Measurements from ENCODE around the gene SHC3.

Gene SHC3

DNA sequence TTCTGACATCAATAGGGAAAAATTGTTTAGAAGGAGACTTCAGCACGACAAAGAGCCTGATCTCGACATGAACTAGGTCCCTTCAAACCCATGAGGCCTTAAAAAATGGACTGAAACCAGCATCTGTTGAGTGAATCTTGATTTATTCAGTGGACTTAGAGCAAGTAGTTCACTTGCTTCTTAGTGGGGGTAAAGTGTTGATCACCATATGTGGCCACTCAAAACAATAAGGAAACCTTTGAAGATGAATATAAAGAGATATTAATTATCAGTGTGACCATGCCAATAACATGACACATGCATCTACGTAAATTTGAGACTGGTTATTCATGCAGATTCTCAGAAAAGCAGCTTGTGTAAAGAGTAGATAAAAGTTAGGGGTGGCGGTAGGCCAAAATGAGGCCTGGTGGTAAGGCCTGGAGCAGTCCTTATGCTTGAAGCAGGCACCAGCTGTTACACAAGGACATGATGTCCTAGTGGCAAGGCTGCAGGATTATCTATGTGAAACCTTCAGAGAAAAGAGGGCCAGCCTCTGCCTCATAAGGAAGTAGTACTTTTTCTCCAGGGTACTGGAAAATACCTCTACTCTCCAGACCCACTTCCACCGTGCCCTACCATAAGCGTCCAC is 126.0 kb downstream of the SHC3 start:
- no peak for DNase-seq (ENCODE audit: low spot score)

DNA sequence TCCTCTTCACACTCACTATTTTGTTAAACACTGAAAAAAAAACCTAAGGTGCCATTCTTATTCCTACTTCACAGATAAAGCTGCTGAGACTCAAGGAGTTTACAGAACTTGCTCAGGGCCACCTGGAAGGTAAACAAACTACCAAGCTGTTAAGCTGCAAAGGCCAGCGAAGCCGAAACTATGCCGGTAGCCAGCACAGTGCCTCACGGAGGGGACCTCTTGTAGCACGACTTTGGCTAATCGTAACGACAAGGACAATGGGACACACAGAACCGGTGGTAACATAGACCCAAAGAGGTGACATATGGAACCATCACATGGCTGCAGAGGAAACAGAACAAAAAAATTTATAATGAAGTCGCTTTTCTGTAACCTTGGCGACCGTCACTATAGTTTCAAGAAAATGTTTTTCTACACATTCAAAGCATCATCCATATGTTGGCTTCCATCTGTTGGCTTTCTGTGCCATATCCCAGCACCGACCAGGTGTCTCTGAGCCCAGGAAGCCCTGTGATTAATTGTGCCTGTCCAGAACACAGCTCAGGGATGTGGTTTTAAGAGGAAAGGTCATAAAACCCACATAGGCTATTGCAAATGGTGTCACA is 127.1 kb downstream of the SHC3 start:
- no peak for DNase-seq (ENCODE audit: low spot score)

DNA sequence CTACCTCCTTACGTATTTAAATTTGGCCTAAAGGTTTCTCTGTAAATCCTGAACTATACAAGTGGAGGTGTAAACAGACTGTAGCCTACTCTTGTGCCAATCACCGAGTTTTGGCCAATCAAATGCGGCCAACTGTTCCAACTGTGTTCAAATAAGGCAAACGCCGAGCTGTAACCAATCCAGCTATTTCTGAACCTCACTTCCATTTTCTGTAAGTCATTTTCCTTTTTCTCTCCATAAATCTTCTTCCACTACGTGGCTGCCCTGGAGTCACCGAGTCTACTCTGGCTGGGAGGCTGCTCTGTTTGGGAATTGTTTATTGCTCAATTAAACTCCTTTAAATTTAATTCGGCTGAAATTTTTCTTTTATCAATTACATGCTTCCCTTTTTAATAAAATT is 129.0 kb downstream of the SHC3 start:
- DNase-seq (ENCODE audit: low spot score), result no peak

DNA sequence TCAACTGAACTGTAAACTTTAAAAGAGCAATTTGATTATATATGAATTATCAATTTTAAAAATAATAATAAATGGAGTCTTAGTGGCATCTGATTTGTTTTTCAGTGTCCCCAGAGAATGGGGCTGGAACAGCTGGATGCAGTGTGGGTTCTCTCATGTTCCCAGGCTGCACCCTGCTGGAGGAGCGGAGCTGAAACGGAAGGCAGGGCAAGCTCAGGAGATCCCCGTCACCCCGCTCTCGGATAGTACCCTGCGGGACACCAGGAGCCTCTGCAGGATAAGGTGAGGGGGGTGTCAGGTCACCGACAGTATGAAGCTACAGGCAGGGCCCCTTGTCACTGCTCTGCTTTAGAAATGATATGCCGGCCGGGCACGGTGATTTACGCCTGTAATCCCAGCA is 130.0 kb downstream of the SHC3 start:
- DNase-seq (ENCODE audit: low spot score), result no peak

DNA sequence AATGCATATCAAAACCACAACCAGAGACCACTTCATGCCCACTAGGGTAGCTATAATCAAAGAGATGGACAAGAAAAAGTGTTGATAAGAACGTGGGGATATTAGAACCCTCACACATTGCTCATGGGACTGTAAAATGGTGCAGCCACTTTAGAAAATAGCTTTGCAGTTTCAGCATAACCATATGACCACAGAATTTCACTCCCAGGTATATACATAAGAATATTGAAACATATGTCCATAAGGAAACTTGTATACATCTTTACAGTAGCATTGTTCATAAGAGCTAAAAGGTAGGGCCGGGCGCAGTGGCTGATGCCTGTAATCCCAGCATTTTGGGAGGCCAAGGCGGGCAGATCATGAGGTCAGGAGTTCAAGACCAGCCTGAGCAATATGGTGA is 131.0 kb downstream of the SHC3 start:
- no peak for DNase-seq (ENCODE audit: low spot score)

DNA sequence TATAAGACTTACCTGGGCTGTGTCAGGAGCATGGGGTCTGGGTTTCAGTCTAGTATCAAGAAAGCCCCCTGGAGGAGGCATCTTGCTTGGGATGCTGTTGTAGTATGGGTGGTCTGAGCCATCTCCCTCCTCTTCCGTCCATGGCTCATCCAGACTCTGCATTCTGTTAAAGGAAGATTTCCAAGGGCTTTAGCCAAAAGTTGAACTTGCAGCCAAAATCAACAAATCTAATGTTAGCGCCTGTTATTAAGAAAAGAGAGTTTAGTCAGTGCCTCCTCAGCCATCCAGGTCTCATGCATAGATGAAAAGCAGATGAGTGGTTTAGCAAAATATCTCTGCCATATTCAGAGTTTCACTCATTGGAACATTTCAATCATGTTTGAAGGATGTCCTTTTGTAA is 131.8 kb downstream of the SHC3 start:
- no peak for DNase-seq (ENCODE audit: low spot score)

DNA sequence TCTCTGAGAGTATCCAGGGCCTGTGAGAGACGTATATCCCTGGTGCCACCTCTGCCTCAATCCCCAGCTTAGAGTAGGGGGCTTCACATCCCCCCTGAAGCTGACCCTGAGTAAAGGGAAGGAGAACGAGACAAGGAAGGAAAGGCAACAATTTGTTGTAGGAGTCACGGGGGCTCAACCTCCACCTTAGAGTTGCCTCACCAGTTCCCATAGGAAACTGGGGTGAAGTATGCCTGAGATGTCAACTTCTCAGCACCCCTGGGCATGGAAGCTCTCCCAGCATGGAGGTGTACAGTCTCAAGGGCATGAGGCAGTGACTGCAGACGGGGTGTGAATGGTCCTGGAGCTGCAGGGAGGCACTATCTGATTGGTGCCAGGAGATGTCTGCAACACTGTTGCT is 133.7 kb downstream of the SHC3 start:
- no peak for DNase-seq (ENCODE audit: low spot score)

DNA sequence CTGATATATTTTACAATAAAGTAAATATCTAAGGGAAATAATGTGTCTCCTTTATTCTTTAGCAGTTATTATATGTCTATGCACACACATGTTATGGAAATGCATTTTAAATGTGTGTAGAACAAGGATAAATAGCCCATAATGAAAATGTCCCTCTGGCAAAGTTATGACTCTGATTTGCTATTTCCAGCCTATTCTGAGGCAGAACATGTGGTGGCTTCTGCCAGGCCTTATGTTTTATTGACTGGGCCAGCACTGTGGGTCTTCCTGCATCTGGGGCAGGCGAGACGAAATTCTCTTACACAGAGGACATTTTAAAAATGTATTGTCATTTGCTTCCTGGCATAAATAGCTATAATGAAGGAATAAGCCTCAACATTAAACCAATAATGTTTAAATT is 134.5 kb downstream of the SHC3 start:
- no peak for DNase-seq (ENCODE audit: low spot score)

DNA sequence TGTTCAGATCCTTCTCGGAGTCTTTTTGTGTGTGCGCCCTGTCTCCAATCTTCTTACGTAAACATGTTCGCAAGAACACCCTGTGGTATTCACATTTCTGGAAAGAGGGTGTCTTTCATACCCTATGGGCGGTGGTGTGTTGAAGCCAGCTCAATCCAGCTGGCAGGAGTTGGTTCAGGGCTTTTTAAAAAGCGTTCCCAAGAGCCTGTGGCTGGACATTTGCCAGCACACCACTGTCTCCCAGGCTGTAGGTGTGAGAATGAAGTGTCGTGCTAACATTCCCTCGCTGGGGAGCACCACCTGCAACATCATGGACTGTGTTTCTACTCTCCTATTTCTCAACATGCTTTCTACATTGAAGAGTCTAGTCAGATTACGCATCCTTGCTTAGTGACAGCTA is 135.6 kb downstream of the SHC3 start:
- no peak for DNase-seq (ENCODE audit: low spot score)

DNA sequence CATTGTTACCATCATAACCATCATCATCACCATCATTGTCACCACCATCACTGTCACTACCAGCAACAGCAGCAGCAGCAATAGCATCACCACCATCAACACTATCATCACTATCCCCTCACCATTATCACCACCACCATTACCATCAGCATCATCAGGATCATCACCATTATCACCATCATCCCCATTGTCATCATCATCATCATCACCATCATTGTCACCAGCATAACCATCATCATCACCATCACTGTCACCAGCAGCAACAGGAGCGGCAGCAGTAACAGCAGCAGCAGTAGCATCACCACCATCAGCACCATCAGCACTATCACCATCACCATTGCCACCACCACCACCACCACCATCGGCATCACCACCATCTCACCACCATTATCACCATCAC is 139.0 kb downstream of the SHC3 start:
- no peak for DNase-seq (ENCODE audit: low spot score)

DNA sequence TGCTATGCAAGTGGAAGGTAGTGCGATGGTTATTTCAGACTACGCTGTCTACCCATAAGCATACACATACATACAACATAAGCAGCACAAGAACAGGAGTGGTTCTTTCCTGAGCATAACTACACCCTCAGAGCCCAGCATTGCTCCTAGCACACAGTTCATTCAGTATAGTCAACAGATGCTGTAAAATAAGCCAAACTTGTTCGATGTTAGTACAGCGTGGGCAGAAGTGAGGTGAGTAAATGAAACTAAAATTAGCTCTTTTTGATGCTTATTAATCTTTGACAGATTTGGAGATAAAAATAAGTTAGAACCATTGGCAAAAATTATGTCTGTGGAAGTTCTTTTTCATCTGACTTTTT is 139.5 kb downstream of the SHC3 start:
- no peak for DNase-seq (ENCODE audit: low spot score)

DNA sequence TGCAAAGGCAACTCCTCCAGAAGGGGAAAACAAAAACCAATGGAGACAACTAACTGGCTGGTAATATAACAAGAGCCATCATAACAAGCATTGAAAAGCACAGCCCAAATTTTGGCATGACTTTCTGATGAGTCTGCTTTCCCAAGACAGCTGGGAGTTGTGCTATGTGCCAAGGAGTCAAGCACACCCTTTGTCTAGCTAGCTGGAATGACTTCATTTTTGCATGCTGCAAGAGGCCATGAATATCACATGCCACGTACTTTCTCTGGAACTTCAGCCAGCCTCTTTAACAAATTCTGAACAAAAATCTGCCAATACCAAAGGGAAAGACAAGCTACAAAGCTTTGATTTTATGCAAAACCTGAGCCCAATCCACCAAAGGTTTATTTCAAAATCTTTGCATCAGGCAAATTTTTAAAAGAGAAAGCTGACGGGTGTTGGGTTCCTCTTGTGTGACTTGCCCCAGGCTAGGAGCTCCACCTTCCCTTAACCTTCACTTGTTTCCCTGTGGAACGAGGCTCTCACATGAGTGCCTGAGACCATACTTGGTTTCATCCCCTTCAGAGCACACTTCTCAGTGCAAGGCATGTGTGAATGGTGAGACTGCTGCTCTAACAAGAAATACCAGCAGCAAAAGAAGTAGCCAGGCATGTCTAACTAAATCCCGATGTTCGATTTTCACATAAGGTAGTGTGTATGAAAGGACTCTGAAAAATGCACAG is 140.1 kb downstream of the SHC3 start:
- DNase-seq (ENCODE audit: low spot score), result peak; percentile 16

DNA sequence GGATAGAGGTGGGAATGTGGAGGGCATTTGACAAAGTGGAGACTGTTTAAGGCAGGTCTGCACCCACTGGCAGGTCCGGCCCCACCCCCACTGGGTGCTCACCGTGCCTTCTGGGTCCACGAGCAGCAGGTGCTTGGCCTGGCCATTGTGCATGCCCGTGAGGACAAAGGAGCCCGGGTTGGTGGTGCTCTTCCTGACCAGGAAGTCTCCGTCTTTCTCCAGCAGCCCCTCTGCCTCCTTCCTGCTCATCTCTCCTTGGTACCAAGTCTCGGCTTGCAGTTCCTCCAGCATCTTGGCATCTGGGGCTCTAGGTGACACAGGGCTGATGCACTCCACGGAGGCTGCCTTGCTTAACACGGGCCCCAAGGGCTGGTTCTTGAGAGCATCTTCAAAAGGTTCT is 140.7 kb downstream of the SHC3 start:
- no peak for DNase-seq (ENCODE audit: low spot score)

DNA sequence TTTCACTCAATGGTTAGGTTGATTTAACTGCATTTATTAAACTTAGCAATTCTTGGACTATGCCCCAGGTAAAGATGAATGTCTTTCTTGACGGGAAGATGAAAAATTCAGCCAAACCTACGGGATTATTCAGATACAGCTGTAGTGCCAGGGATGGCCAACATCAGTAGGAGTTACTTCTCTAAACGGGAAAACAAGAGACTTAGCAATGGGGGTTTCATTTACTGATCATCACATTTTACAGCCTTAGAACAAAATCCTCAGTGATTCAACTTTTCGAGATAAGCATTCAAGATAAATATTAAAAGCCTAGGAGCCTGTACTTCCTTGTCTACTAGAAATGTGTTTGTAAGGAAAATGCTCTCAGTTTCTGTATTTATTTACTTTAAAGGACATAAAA is 141.3 kb downstream of the SHC3 start:
- DNase-seq (ENCODE audit: low spot score), result no peak

DNA sequence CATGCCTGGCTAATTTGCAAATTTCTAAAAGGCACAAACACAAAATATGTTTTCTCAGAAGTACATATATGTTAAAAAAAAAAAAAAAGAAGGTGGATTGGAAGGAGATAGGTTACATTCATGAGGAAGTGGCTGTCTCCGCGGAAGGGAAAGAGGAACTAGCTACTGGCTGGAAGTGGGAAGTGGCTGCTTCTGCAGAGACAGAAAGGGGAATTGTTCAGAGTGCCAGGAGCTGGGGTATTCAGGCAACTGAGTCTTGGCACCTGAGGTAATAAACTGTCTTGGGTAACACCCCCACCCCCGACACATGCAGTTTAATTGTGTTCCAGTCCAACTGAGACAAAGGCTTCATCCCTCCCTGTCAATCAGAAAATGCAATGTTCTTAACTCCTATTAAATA is 141.7 kb downstream of the SHC3 start:
- DNase-seq (ENCODE audit: low spot score), result no peak

DNA sequence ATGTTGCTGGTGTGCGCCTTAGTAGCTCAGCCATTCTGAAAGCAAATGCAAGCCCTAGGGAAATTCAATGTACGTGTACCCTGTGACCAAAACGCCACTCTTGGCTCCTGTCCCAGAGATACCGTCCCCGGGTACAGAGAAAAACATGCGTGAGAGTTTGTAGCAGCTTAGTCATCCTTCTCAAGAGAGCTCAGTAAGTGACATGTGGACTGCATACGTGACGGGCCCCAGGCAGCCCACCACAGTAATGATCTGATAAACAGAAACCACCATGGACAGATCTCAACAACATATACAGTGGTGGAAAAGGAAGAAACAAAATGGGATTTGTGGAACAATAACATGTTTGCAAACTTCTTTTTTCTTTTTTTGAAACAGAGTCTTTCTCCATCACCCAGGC is 142.2 kb downstream of the SHC3 start:
- DNase-seq (ENCODE audit: low spot score), result no peak

DNA sequence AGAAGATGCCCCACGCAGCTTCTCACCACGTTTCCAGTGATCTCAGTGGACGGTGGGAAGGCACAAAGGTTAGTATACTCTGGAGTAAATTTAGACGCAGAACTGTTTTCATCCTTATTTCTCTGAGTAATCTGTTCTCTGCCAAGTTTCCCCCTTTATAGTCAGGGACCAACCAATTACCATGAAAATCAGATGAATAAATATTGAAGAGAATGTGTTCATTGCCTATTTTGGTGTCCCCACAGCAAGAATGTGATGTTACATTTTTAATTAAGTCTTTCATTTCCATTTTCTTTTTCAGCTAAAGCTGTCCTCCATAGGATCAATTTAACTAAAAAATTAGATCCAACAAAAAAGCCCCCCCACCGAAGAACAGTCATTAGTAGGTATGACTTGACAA is 146.0 kb downstream of the SHC3 start:
- DNase-seq (ENCODE audit: low spot score), result no peak

DNA sequence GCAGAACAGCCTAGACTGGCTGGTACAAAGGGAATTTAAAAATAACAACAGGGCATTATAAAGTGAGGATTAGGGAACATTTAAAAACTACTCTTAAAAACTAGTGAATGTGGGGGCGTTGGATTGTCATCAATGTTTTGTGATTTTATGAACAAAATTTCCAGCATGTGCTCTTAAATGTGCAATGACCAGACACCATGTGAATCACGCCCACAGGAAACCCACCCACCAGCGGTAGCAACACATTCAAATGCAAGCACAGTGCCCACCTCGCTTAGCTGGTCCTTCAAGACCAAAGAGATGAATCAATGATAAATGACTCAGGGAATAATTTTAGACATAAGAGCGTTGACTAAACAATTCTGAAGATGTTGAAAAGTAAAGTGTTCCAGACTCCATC is 146.4 kb downstream of the SHC3 start:
- no peak for DNase-seq (ENCODE audit: low spot score)

DNA sequence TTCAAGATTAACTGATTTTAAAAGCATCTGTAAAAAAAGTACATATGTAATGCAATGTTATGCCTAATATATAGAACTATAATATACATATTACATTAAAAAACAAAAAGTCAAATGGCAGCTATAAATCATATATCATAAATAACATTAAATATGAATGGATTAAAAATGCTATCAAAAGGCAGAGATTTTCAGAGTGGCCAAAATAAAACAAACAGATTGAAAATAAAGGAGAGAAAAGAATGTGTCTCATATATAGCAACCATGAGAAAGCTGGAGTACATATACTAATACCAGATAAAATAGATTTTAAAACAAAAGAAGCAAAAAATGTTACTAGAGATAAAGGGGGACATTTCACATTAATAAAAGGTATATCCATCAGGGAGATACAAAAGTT is 148.8 kb downstream of the SHC3 start:
- DNase-seq (ENCODE audit: low spot score), result no peak

DNA sequence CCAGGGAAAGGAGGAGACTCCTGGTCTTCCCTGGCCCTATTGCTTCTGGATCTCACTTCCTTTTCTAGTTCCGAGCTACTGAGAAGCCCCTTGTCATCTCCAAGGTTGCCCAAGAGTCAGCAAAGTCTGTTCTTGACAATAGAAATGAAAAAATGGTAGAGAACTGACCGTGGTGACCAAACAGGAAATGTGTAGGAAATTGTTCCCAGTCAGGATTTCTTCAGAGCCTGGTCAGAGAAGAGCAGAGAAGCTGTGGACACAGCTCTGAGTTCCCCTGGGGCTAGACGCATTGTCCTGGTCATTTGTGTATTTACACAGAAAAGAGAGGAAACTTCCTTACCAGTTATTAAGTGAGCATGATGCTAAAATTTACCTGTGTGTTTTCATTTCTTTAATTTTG is 151.7 kb downstream of the SHC3 start:
- no peak for DNase-seq (ENCODE audit: low spot score)

DNA sequence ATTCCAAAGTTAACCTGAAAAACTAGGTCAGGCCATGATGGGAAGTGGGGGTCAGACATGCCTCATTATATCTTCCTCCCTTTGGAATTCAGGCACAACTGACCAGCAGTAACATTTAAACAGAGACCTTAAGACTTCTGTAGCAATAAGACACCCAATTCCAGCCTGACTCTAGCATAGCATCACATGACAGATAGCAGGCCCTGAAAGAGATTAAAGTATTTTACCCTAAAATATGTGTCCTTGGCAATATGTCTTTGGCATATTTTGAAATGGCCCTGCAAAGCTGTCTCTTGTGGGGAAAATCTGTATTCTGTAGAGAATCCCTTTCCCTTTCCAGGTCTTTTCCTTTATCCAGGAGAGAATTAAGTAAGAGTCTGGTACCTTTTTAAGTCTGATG is 153.1 kb downstream of the SHC3 start:
- no peak for DNase-seq (ENCODE audit: low spot score)

DNA sequence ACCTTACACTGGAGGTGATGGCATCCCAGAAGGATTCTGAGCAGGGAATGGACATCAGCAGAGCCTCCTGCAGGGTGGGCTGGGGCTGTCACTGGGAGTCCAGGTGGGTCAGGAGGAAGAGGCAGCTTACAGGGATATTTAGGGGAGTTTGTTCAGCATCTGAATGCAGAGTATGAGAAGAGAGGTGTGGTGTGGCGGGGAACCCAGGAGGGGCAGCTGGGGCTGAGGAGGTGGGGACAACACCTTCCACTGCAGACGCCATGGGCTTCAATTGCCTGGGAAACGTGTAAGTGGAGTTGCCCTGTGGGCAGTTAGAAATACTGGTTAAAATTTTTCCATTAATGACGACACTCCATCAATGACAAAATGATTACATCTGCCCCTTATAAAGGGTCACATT is 153.9 kb downstream of the SHC3 start:
- no peak for DNase-seq (ENCODE audit: low spot score)

DNA sequence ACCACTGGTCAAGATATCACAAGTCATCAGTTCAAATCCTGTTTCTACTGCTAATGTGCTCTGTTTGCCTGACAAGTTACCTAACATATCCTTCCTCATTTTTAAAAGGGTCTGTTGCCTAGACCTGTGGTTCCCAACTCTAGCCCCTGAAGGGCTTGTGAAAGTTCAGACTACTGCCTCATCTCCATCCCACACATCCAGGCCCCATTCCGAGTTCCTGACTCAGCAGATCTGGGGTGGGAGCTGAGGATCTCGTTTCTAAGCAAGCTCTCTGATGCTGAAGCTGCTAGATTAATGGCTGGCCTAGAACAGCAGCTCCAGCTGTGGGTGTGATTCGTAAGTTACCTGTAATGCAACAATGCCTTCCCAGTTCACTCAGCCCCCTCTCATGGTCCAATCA is 154.9 kb downstream of the SHC3 start:
- no peak for DNase-seq (ENCODE audit: low spot score)

DNA sequence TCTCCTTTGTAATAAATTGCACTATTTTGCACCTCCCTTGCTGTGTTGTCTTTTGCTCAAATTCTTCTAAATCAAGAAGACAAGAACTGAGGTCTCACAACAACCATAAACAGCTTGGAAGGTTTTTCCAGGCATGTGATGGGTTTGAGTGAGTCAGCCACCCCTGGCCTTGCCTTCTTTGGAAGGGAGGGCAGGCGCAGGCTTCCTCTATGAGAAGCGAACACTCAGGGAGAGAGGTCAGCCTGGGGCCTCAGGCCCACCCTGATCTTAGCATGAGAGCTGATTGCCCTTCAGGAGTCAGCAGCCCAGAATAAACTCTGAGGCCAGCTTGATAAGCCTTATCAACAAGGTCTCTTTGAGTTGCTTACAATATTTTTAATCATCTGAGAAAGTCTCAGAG is 155.7 kb downstream of the SHC3 start:
- DNase-seq (ENCODE audit: low spot score), result no peak

Data from RKO (cell line).